KMS-11 (cell line): ENCODE measurements around the gene LRRC1.

Source experiments
- H2AFZ ChIP-seq: fragments of 200-600 bp; sonication (generic); 2 replicates; pipeline ENCODE4 v1.6.1; 2016; ENCODE audit warnings: antibody characterized with exemption, mixed run types, low read depth
- H3K27ac ChIP-seq: fragments of 200-600 bp; sonication (generic); 2 replicates; pipeline ENCODE4 v1.6.1; 2016; ENCODE audit warnings: mild to moderate bottlenecking, mixed run types
- H3K27me3 ChIP-seq: fragments of 200-600 bp; sonication (generic); 2 replicates; pipeline ENCODE4 v1.6.1; 2017; ENCODE audit warnings: mild to moderate bottlenecking, low read depth, mixed run types, moderate library complexity; ENCODE audit not compliant: insufficient read depth
- H3K36me3 ChIP-seq: fragments of 200-600 bp; sonication (generic); 2 replicates; pipeline ENCODE4 v1.6.1; 2017; ENCODE audit warnings: mild to moderate bottlenecking, mixed run types; ENCODE audit not compliant: insufficient read depth
- H3K4me1 ChIP-seq: fragments of 200-600 bp; sonication (generic); 2 replicates; pipeline ENCODE4 v1.6.1; 2016; ENCODE audit warnings: mild to moderate bottlenecking, low read depth, mixed run types; ENCODE audit not compliant: poor library complexity, severe bottlenecking
- H3K4me2 ChIP-seq: fragments of 200-600 bp; sonication (generic); 2 replicates; pipeline ENCODE4 v1.7.0; 2016; ENCODE audit warnings: mild to moderate bottlenecking, mixed run types
- H3K4me3 ChIP-seq: fragments of 200-600 bp; sonication (generic); IDR thresholded peaks from 2 replicates; pipeline ENCODE4 v1.6.1; 2017; ENCODE audit warnings: low read depth, low read length, mixed read lengths; ENCODE audit not compliant: insufficient read depth
- H3K79me2 ChIP-seq: fragments of 200-600 bp; sonication (generic); 2 replicates; pipeline ENCODE4 v1.6.1; 2016; ENCODE audit warnings: low read depth, mixed run types; ENCODE audit not compliant: insufficient read depth
- H3K9ac ChIP-seq: fragments of 200-600 bp; sonication (generic); 2 replicates; pipeline ENCODE4 v1.6.1; 2016; ENCODE audit warnings: mild to moderate bottlenecking, mixed run types
- H4K20me1 ChIP-seq: fragments of 200-600 bp; sonication (generic); 2 replicates; pipeline ENCODE4 v1.6.1; 2016; ENCODE audit warnings: mild to moderate bottlenecking, mixed run types; ENCODE audit not compliant: insufficient read depth
- CTCF ChIP-seq: fragments of 200-600 bp; sonication (generic); conservative IDR thresholded peaks from 2 replicates; pipeline ENCODE4 v1.6.1; 2017; ENCODE audit warnings: low read depth, mild to moderate bottlenecking, antibody characterized with exemption, low read length, moderate library complexity, mixed read lengths

LRRC1 gene

GRCh38 chr6:53834132-53834531 is 39.3 kb downstream of the LRRC1 start:
- no peak overlapping the region for H3K27ac ChIP-seq
- no peak overlapping the region for H2AFZ ChIP-seq
- no peak overlapping the region for H3K9ac ChIP-seq
- TF ChIP-seq CTCF = no peak
- H3K27me3 ChIP-seq = no peaks in the 10 kb centered on the region
- H3K79me2 ChIP-seq = peaks cover 39% of the 10 kb centered on the region; the same call in 1 of the 2 replicates
- no peak overlapping the region for H3K4me2 ChIP-seq
- H4K20me1 ChIP-seq = no peaks in the 10 kb centered on the region
- no peaks in the 10 kb centered on the region for H3K36me3 ChIP-seq
- peaks cover 36% of the 10 kb centered on the region for H3K4me1 ChIP-seq
- H3K4me3 ChIP-seq = no peak overlapping the region

- Histone ChIP-seq H3K79me2 (peaks cover 37% of the 10 kb centered on the region; the same call in 1 of the 2 replicates), H3K27ac (no peak overlapping the region), H3K4me2 (no peak overlapping the region), H3K27me3 (no peaks in the 10 kb centered on the region), H3K9ac (no peak overlapping the region), H4K20me1 (no peaks in the 10 kb centered on the region), H3K4me3 (no peak overlapping the region), H3K36me3 (no peaks in the 10 kb centered on the region), H2AFZ (no peak overlapping the region), H3K4me1 (peaks cover 32% of the 10 kb centered on the region)
- TF ChIP-seq CTCF = no peak
These were observed 43.3 kb downstream of the LRRC1 start for GRCh38 chr6:53837865-53838769.

GRCh38 chr6:53840027-53840426 is 45.2 kb downstream of the LRRC1 start:
- no peak overlapping the region for H2AFZ ChIP-seq
- H3K36me3 ChIP-seq = no peaks in the 10 kb centered on the region
- H3K27me3 ChIP-seq = no peaks in the 10 kb centered on the region
- peaks cover 32% of the 10 kb centered on the region; the same call in 1 of the 2 replicates for H3K79me2 ChIP-seq
- H3K4me2 ChIP-seq = no peak overlapping the region
- no peak for TF ChIP-seq CTCF
- peaks cover 25% of the 10 kb centered on the region for H3K4me1 ChIP-seq
- no peaks in the 10 kb centered on the region for H4K20me1 ChIP-seq
- no peak overlapping the region for H3K27ac ChIP-seq
- H3K9ac ChIP-seq = no peak overlapping the region
- no peak overlapping the region for H3K4me3 ChIP-seq

- no peak for TF ChIP-seq CTCF
- Histone ChIP-seq H2AFZ (no peak overlapping the region), H4K20me1 (no peaks in the 10 kb centered on the region), H3K79me2 (peaks cover 21% of the 10 kb centered on the region; the same call in 1 of the 2 replicates), H3K4me1 (no peaks in the 10 kb centered on the region), H3K36me3 (no peaks in the 10 kb centered on the region), H3K9ac (no peak overlapping the region), H3K4me3 (no peak overlapping the region), H3K4me2 (no peak overlapping the region), H3K27ac (no peak overlapping the region), H3K27me3 (no peaks in the 10 kb centered on the region)
These were observed 50.7 kb downstream of the LRRC1 start for GRCh38 chr6:53845280-53846195.
